ENCODE results near the gene WASL.
"Not testable (repeated sequence)": the region's sequence is repeated elsewhere in the genome, so short reads cannot be mapped to it uniquely, and the experiment has no call there.

WASL gene

DNA sequence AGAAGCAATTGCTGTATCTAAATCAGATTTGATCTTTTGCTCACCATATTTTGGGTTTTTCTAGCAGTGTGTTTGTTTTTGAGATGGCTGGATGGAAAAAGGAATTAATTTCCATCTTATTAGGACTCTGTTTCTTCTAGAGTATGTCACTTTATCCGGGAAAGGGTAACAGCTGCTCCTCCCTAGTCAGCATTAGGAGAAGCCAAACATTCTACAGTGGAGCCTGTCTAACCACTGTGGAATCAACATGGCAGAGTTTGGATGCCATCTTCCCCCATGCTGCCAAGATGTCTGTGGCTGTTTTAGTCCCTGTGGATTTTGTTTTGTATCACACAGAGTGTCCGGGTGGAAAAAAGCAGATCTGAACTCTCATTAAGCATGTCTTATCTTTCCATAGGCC is 109.2 kb downstream of the WASL start:
- DNase-seq (ENCODE audit: extremely low spot score, insufficient read length, low read depth) (no peak), FAIRE-seq (no peak)

- DNase-seq (ENCODE audit: extremely low spot score, insufficient read length, low read depth) (no peak), FAIRE-seq (no peak)
Observed at GRCh38 chr7:123637878-123638277, 110.9 kb downstream of the WASL start.

DNA sequence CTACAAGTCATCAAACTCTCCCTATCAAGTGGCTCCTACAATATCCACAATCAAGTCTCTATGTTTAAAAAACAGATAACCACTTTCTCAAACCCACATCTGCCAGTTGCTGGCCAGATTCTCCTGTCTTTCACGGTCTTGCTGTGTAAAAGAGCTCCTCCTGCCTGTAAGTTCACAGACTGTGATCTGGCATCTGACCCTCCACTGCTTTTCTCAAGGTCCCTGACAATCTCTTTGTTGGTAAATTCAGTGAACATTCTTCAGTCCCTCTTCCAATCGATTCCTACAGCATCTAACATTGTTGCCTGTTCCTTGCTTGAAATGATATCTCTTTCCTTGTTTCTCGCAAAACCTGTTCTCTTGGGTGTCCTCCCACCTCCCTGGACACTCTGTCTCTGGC is 111.6 kb downstream of the WASL start:
- no peak for DNase-seq (ENCODE audit: extremely low spot score, insufficient read length, low read depth)
- FAIRE-seq = no peak

DNA sequence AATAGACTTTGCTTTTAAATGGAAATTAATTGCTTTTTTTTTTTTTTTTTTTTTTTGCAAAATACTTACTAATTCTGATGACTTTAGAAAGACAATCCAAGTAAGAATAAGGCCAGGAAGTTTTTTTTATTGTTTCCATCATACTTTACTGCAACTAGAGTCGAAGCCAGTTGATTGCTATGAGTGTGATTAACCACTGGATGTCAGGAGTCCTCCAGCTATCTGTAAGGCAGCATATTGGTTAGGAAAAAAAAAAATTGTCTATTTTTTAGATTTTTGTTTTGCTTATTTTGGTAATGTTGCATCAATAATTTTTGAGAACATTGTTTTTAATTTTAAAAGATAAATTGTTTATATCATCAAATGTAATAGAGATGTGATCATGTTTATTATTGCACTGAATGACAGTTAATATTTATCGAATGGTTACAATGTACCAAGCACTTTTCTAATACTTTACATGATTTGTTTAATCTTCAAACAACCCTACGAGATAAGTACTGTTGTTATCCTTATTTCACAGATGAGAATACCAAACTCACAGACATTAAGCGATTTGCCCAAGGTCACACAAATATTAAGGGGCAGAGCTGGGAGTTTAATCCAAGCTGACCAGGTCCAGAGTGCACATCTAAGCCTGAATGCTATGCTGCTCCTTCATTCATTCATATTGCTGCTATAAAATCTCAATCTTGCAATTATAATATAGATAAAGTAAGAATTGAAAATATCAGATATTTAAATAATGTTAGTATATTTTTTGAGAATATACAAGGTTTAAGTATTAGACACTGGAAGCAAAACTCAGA is 113.0 kb downstream of the WASL start:
- no peak for DNase-seq (ENCODE audit: extremely low spot score, insufficient read length, low read depth)

GRCh38 chr7:123634011-123634573 is 114.7 kb downstream of the WASL start:
- not testable (repeated sequence) for FAIRE-seq

More for the DNA sequence above, 113.0 kb downstream of the WASL start:
- no peak for FAIRE-seq

GRCh38 chr7:123633553-123633952 is 115.2 kb downstream of the WASL start:
- FAIRE-seq = no peak
- no peak for DNase-seq (ENCODE audit: extremely low spot score, insufficient read length, low read depth)

More at GRCh38 chr7:123634011-123634573, 114.7 kb downstream of the WASL start:
- not testable (repeated sequence) for DNase-seq (ENCODE audit: extremely low spot score, insufficient read length, low read depth)

DNA sequence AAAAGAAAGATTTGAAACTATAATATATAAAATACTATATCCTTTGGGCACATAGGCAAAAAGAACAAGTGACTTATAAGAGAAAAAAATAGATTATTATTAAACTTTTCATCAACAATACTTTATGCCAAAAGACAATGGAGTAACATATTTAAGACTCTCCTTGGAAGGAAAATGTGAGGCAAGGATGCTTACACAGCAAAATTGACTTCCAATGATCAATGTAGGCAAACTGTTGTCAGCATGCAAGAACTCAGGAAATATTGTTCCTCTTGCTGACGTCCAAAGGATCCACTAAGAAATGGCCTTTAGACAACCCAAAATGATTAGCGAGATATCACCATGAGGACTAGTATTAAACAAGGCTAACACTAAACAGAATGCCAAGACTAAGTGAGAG is 116.0 kb downstream of the WASL start:
- FAIRE-seq (no peak), DNase-seq (ENCODE audit: extremely low spot score, insufficient read length, low read depth) (no peak)
